Peyer's patch (tissue), 4 donors: Measurements from ENCODE around the gene GPC5.

ENCODE experiments used
- CTCF ChIP-seq, 6 experiments: fragments of 450-650 bp in 4 of 6; fragments of 200-600 bp in 2 of 6; sonication (generic) in 1 of 6; IDR thresholded peaks; one replicate each; pipeline ENCODE4 v1.5.1; 2017 to 2019; ENCODE audit warnings: antibody characterized with exemption in 6 of 6, mild to moderate bottlenecking in 3 of 6, moderate library complexity in 1 of 6
- POLR2A ChIP-seq, 2 donors: fragments of 450-650 bp; IDR thresholded peaks; one replicate each; pipeline ENCODE4 v1.5.1; 2017; ENCODE audit warnings: antibody characterized with exemption in 2 of 2, mild to moderate bottlenecking in 2 of 2, moderate library complexity in 2 of 2

- no peak for TF ChIP-seq CTCF (IDR thresholded peaks at IDR 0.05)
- TF ChIP-seq POLR2A (IDR thresholded peaks at IDR 0.05), result no peak
These were observed 899.8 kb downstream of the GPC5 start for GRCh38 chr13:92297971-92298942.
